Suprapubic skin (tissue), 4 donors: ENCODE measurements around the gene PRXL2B. TPM values are rescaled to one million over a fixed set of nuclear protein-coding genes. Genes with fewer than 3 reads are reported as not detected.

Experiments used
- DNase-seq, 2 donors: peaks; one replicate each; pipeline ENCODE4 v3.0.0-alpha.2; 2019; ENCODE audit warnings: low spot score in 2 of 2
- H3K27ac ChIP-seq: fragments of 200-600 bp; sonication (generic); one replicate; pipeline ENCODE4 v1.5.1; 2019
- H3K27me3 ChIP-seq: fragments of 200-600 bp; sonication (generic); one replicate; pipeline ENCODE4 v1.5.1; 2019
- H3K36me3 ChIP-seq: fragments of 200-600 bp; sonication (generic); one replicate; pipeline ENCODE4 v1.5.1; 2019
- H3K4me1 ChIP-seq: fragments of 200-600 bp; sonication (generic); one replicate; pipeline ENCODE4 v1.5.1; 2019
- H3K4me3 ChIP-seq: fragments of 200-600 bp; sonication (generic); one replicate; pipeline ENCODE4 v1.5.1; 2019; ENCODE audit warnings: mild to moderate bottlenecking
- H3K9me3 ChIP-seq: fragments of 200-600 bp; sonication (generic); one replicate; pipeline ENCODE4 v1.5.1; 2019
- CTCF ChIP-seq, 2 donors: fragments of 200-600 bp in 1 of 2; fragments of 450-650 bp in 1 of 2; sonication (generic) in 1 of 2; IDR thresholded peaks; one replicate each; pipeline ENCODE4 v1.5.1; 2016 to 2019; ENCODE audit warnings: antibody characterized with exemption in 2 of 2, mild to moderate bottlenecking in 1 of 2, moderate library complexity in 1 of 2
- EP300 ChIP-seq: sonication (generic); formaldehyde crosslinking; IDR thresholded peaks from one replicate; pipeline ENCODE4 v1.6.1; 2017; ENCODE audit warnings: antibody characterized with exemption
- POLR2A ChIP-seq, 2 donors: fragments of 450-650 bp; IDR thresholded peaks; one replicate each; pipeline ENCODE4 v1.6.1; 2017; ENCODE audit warnings: antibody characterized with exemption in 2 of 2, mild to moderate bottlenecking in 2 of 2, moderate library complexity in 2 of 2
- POLR2AphosphoS5 ChIP-seq, 3 donors: sonication (generic); formaldehyde crosslinking; IDR thresholded peaks; one replicate each; pipeline ENCODE4 v1.6.1; 2017; ENCODE audit warnings: antibody characterized with exemption in 3 of 3
- WGBS: methylation state at CpG from one replicate; pipeline ENCODE4 v1.1.5; 2018; 5-methylcytosine and 5-hydroxymethylcytosine counted together
- total RNA-seq, 4 donors: library from RNA; depleted of rRNA; stranded (reverse); fragments of >200 nt; gene quantifications; one replicate each; pipeline ENCODE4 v1.1.0, GENCODE V29; 2016

The PRXL2B gene
- total RNA-seq, 4 donors from 2014 or later = 9.7 to 16.3 (median 10.7) TPM

GRCh38 chr1:2604844-2605508 is 18.4 kb downstream of the PRXL2B start:
- DNase-seq = peak; percentile 59 to 67
- 82% methylated on average over 7 of the region's 14 CpGs for WGBS
- no peaks in the 10 kb centered on the region for H3K36me3 ChIP-seq
- H3K27ac ChIP-seq = no peak overlapping the region
- no peaks in the 10 kb centered on the region for H3K4me1 ChIP-seq
- H3K27me3 ChIP-seq = peaks cover 35% of the 10 kb centered on the region
- H3K4me3 ChIP-seq = no peak overlapping the region
- TF ChIP-seq POLR2AphosphoS5 (IDR thresholded peaks at IDR 0.05) (no peak), EP300 (no peak), POLR2A (IDR thresholded peaks at IDR 0.05) (no peak), CTCF (IDR thresholded peaks at IDR 0.05) (no peak)
- H3K9me3 ChIP-seq = no peaks in the 10 kb centered on the region

GRCh38 chr1:2605509-2606395 is 19.2 kb downstream of the PRXL2B start:
- Histone ChIP-seq H3K27ac (no peak overlapping the region), H3K9me3 (no peaks in the 10 kb centered on the region), H3K4me1 (peaks cover 4% of the 10 kb centered on the region), H3K4me3 (no peak overlapping the region), H3K36me3 (no peaks in the 10 kb centered on the region), H3K27me3 (peaks cover 35% of the 10 kb centered on the region)
- DNase-seq = peak; percentile 56
- no peak for TF ChIP-seq POLR2A (IDR thresholded peaks at IDR 0.05)
- TF ChIP-seq EP300 = no peak
- no peak for TF ChIP-seq POLR2AphosphoS5 (IDR thresholded peaks at IDR 0.05)
- TF ChIP-seq CTCF (IDR thresholded peaks at IDR 0.05) = no peak
- 85% methylated on average over 27 of the region's 48 CpGs for WGBS

GRCh38 chr1:2606396-2606880 is 19.9 kb downstream of the PRXL2B start:
- peak in 1 of 2 donors; percentile 73 for DNase-seq
- WGBS = 66% methylated on average over 3 of the region's 15 CpGs
- H3K4me3 ChIP-seq = no peak overlapping the region
- H3K36me3 ChIP-seq = no peaks in the 10 kb centered on the region
- H3K27ac ChIP-seq = no peak overlapping the region
- H3K27me3 ChIP-seq = peaks cover 42% of the 10 kb centered on the region
- peaks cover 9% of the 10 kb centered on the region for H3K4me1 ChIP-seq
- no peak for TF ChIP-seq CTCF (IDR thresholded peaks at IDR 0.05)
- no peak for TF ChIP-seq POLR2AphosphoS5 (IDR thresholded peaks at IDR 0.05)
- TF ChIP-seq POLR2A (IDR thresholded peaks at IDR 0.05) = no peak
- TF ChIP-seq EP300 = no peak
- H3K9me3 ChIP-seq = no peaks in the 10 kb centered on the region

- Histone ChIP-seq H3K4me1 (peaks cover 9% of the 10 kb centered on the region), H3K4me3 (no peak overlapping the region), H3K9me3 (no peaks in the 10 kb centered on the region), H3K27me3 (peaks cover 48% of the 10 kb centered on the region), H3K36me3 (no peaks in the 10 kb centered on the region), H3K27ac (no peak overlapping the region)
- TF ChIP-seq CTCF (IDR thresholded peaks at IDR 0.05) (no peak), POLR2A (IDR thresholded peaks at IDR 0.05) (no peak), EP300 (no peak), POLR2AphosphoS5 (IDR thresholded peaks at IDR 0.05) (no peak)
- DNase-seq = peak; percentile 61 to 73
- 70% methylated on average over 35 of the region's 36 CpGs for WGBS
These were observed 20.5 kb downstream of the PRXL2B start for GRCh38 chr1:2606881-2607621.
